Dermis blood vessel endothelial cell (primary cell): Measurements from ENCODE around the gene DDN. TPM values are rescaled to one million over a fixed set of nuclear protein-coding genes. Genes with fewer than 3 reads are reported as not detected.
A peak's percentile ranks its signal among the peaks of the same experiment; 100 is the strongest.

Experiments
- DNase-seq: peaks from one replicate; pipeline ENCODE4 v3.0.0; 2010
- total RNA-seq: library from RNA; depleted of rRNA; stranded (reverse); fragments of >200 nt; gene quantifications from 2 replicates; pipeline ENCODE4 v1.2.3, GENCODE V29; 2014

The DDN gene
- under 0.01 and 0.19 TPM in 2 replicates for total RNA-seq

DNA sequence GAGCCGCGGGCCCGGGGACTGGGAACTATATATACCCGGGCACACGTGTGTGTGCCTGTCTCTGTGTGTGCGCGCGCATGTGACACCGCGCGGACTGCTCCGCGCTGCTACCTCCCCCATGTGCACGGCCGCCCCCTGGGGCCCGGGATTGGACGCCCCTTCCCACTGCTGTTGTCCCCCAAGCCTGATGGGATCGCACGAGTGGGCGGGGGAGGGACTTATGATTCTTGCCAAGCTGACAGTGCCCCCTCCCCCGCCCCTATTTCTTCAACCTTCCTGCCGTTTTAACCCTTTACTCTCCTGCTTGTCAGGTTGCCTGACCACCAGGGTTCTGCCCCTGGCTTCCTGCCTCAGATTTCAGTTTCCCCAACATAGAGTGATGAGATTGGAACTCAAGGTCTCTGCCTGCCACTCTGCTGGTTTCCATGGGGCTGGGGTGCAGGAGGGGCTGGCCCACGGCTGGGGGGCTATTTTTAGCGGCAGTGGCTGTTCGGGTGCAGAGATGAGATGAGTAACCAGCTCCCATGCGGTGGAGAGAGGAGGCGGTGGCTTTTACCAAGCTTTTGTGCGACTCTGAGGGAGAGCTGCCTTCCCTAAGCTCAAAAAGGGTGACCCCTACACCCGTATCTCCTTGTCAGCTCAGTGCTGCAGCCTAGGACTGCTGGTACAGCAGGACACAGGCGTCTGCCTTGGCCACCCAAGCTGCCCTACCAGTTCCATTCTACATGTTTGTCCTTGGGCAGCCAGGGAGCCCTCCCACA, at the start of gene DDN:
DDN (minus strand) TSS at position 5 of the 761 bp plus-strand sequence. CDS start 88 bp downstream, outside the sequence.
- DNase-seq, result peak; percentile 45

GRCh38 chr12:49048953-49049352, 49.8 kb upstream of the DDN start:
- no peak for DNase-seq

- no peak for DNase-seq
These were observed 47.1 kb upstream of the DDN start for GRCh38 chr12:49046129-49046895.

DNA sequence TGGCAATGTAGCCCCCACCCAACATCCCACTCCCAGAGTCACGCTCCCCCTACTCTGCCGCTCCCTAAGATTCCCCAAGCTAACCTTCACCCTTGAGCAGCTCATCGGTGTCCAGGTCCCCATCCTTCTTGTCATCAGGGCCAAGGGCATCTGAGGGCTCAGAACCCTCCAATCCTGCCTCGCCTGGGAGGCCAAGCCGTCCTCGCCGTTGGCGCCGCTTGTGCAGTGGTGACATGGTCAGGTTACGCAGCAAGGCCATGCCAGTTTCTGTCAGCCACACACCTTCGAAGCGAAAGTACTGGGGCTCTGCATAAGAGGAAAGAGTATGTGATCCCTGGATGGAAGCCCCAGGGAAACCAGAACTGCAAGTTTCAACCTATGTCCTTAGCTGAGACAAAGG, 45.5 kb upstream of the DDN start:
- DNase-seq, result no peak

DNA sequence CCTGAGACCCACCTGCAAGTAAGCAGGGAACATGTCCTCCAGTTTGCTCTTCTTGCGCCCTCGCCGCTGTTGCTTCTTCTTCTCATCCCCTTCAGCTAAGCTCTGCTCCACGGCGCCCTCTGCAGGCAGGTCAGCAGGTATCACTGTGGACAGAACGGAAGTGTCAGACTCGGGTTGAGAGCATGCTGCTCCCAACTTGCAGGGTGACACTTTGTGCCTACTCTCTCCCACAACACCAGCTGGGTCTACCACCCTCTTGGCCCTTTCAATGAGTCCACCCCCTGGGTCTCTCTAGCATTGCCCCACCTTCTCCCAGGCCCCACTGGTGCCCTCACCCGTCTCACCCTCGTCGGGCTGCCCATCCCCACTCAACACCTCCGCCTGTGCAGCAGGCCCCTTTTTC, 44.7 kb upstream of the DDN start:
- peak; percentile 78 for DNase-seq

- no peak for DNase-seq
These were observed 44.1 kb upstream of the DDN start for GRCh38 chr12:49043241-49043640.

GRCh38 chr12:49041881-49042484, 42.8 kb upstream of the DDN start:
- no peak for DNase-seq

- DNase-seq, result no peak
These were observed 42.1 kb upstream of the DDN start for GRCh38 chr12:49041036-49041880.

- no peak for DNase-seq
These were observed 41.2 kb upstream of the DDN start for GRCh38 chr12:49040364-49040855.

- DNase-seq, result no peak
These were observed 40.5 kb upstream of the DDN start for GRCh38 chr12:49039421-49040363.

DNA sequence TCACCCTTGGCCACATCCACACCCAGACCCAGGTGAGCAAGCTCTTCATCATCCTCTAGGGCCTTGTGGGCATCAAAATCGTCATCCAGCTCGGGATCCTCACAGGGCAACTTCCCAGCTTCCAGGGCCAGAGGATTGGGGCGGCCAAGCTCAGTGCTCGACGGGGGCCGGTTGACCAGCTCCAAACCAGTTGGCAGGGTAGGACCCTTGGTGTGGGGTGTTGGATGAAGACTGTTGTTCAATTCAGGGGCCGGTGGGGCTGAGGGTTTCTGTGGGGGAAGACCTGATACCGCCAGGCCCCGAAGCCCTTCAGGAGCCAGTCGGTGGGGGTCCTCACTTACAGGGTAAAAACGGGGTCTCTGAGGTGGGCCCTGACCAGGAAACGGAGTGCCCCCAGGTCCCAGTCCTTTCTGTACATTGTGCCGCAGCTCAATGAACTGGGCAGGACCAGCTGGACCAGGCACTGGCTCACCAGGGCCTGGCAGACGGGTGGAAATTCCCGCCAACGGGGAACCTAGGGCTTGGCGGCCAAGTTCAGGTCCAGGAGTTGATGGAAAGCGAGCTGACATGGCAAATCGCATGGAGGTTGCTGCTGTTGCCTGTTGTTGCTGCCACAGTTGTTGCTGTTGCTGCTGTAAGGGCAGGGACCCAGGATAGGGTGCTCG, 39.2 kb upstream of the DDN start:
- no peak for DNase-seq

- no peak for DNase-seq
These were observed 38.7 kb upstream of the DDN start for GRCh38 chr12:49037947-49038237.

- no peak for DNase-seq
These were observed 38.2 kb upstream of the DDN start for GRCh38 chr12:49037111-49037946.

DNA sequence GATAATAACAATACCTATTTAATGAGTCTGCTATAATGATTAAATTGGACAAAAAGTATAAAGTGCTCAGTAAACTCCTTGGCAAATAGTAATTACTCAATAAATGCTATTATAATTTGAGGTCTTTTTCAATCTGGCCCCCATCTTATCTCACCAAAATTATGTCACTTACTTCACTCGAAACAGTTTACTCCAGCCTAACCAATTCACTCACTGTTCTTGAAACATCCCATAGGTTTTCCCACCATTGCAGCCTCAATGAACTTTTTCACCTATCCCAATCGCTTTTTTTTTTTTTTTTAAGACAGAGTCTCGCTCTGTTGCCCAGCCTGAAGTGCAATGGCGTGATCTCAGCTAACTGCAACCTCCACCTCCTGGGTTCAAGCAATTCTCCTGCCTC, 36.9 kb upstream of the DDN start:
- no peak for DNase-seq

DNA sequence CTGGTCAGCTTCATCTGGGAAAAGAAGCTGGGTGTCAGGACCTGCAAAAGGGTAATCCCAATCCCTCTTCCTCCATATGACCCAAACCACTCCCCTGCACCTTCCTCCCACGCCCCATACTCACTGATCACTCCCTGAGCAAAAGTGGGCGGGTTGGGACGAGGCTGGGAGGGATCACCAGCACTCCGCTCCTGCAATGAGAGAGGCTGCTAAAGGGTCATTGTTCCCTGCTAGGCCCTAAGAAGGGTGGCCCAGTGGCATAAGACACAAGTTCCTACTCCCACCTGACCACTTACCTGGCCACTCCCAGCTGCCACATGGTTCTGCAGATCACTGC, 35.1 kb upstream of the DDN start:
- no peak for DNase-seq

- no peak for DNase-seq
These were observed 34.6 kb upstream of the DDN start for GRCh38 chr12:49033611-49034285.

DNA sequence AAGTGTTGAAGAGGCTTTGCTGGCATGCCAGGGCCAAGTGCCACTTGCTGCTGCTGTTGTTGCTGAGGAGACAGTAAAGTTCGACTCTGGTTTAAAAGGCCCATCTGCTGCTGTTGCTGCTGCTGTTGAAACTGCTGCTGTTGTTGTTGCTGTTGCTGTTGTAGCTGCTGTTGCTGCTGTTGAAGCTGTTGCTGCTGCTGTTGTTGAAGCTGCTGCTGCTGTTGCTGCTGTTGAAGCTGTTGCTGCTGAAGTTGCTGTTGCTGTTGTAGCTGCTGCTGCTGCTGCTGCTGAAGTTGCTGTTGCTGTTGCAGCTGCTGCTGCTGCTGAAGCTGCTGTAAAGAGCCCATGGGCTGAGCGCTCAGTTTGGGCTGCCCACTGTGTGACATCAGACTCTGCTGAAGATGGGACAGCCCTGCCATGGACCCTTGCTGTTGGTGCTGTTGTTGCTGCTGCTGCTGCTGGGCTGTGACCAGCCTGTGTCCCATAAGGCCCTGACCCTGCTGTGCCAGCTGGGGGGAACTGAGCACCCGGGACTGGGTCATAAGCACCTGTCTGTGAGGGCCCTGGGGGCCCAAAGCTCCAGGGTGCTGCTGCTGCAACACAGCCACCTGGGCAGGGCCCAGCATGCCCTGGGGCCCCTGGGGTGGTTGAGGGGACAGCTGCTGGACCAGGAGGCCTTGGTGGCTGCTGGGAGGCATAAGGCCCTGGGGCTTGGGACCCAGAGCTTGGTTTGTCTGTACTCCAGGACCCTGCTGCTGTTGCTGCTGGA, 33.7 kb upstream of the DDN start:
- DNase-seq, result no peak

- no peak for DNase-seq
These were observed 33.1 kb upstream of the DDN start for GRCh38 chr12:49032276-49032675.
